Measurements from ENCODE around the gene DR1.

Gene DR1

GRCh38 chr1:93321720-93322119 is 24.0 kb upstream of the DR1 start:
- Histone ChIP-seq H3K27ac (replicated peaks) (no peak overlapping the region), H3K4me3 (replicated peaks; ENCODE audit: insufficient read depth, low read length) (no peak overlapping the region), H3K27me3 (ENCODE audit: insufficient read depth, poor library complexity, severe bottlenecking) (no peaks in the 10 kb centered on the region)
- no peak for DNase-seq (ENCODE audit: low read depth in 1 of 2, low spot score in 1 of 2)
- TF ChIP-seq SPI1 (IDR thresholded peaks at IDR 0.05; ENCODE audit: borderline replicate concordance, low read depth) (no peak), CTCF (IDR thresholded peaks at IDR 0.05; ENCODE audit: insufficient read depth, low read length) (no peak)

GRCh38 chr1:93322349-93322748 is 23.4 kb upstream of the DR1 start:
- TF ChIP-seq CTCF (IDR thresholded peaks at IDR 0.05; ENCODE audit: insufficient read depth, low read length) (no peak), POLR2AphosphoS5 (IDR thresholded peaks at IDR 0.05; ENCODE audit: low read depth) (no peak), GABPA (IDR thresholded peaks at IDR 0.05; ENCODE audit: low read depth) (no peak), REST (IDR thresholded peaks at IDR 0.05; ENCODE audit: insufficient replicate concordance, low read depth) (no peak), SPI1 (IDR thresholded peaks at IDR 0.05; ENCODE audit: borderline replicate concordance, low read depth) (no peak)
- Histone ChIP-seq H3K4me3 (replicated peaks; ENCODE audit: insufficient read depth, low read length) (no peak overlapping the region), H3K27me3 (ENCODE audit: insufficient read depth, poor library complexity, severe bottlenecking) (no peaks in the 10 kb centered on the region), H3K27ac (replicated peaks) (no peak overlapping the region)
- DNase-seq (ENCODE audit: low read depth in 1 of 2, low spot score in 1 of 2): no peak

GRCh38 chr1:93323185-93323820 is 22.4 kb upstream of the DR1 start:
- no peak overlapping the region for H3K4me3 ChIP-seq (replicated peaks; ENCODE audit: insufficient read depth, low read length)
- no peak overlapping the region for H3K27ac ChIP-seq (replicated peaks)
- no peak for DNase-seq (ENCODE audit: low read depth in 1 of 2, low spot score in 1 of 2)
- no peaks in the 10 kb centered on the region for H3K27me3 ChIP-seq (ENCODE audit: insufficient read depth, poor library complexity, severe bottlenecking)
- TF ChIP-seq GABPA (IDR thresholded peaks at IDR 0.05; ENCODE audit: low read depth) (no peak), SPI1 (IDR thresholded peaks at IDR 0.05; ENCODE audit: borderline replicate concordance, low read depth) (no peak), REST (IDR thresholded peaks at IDR 0.05; ENCODE audit: insufficient replicate concordance, low read depth) (no peak), POLR2AphosphoS5 (IDR thresholded peaks at IDR 0.05; ENCODE audit: low read depth) (no peak), CTCF (IDR thresholded peaks at IDR 0.05; ENCODE audit: insufficient read depth, low read length) (no peak)
